HG03575 (cell line): ENCODE data around the gene CAMK2B.
A peak's percentile ranks its signal among the peaks of the same experiment; 100 is the strongest.
"Not testable (repeated sequence)": the region's sequence is repeated elsewhere in the genome, so short reads cannot be mapped to it uniquely, and the experiment has no call there.

Experiments used
- ATAC-seq: cut with Tn5 transposase; IDR thresholded peaks from one replicate; pipeline ENCODE4 v1.9.1; 2021; ENCODE audit not compliant: unreplicated experiment, insufficient number of reproducible peaks, low FRiP score; ENCODE audit errors: extremely low read depth

CAMK2B gene

GRCh38 chr7:44213206-44213876, 112.1 kb downstream of the CAMK2B start:
- no peak for ATAC-seq

- ATAC-seq: no peak
Measured at GRCh38 chr7:44212581-44213184, 112.7 kb downstream of the CAMK2B start.

- no peak for ATAC-seq
Measured at GRCh38 chr7:44212018-44212417, 113.4 kb downstream of the CAMK2B start.

- ATAC-seq: no peak
Measured at GRCh38 chr7:44211126-44211675, 114.2 kb downstream of the CAMK2B start.

GRCh38 chr7:44210107-44210506, 115.3 kb downstream of the CAMK2B start:
- ATAC-seq: no peak

DNA sequence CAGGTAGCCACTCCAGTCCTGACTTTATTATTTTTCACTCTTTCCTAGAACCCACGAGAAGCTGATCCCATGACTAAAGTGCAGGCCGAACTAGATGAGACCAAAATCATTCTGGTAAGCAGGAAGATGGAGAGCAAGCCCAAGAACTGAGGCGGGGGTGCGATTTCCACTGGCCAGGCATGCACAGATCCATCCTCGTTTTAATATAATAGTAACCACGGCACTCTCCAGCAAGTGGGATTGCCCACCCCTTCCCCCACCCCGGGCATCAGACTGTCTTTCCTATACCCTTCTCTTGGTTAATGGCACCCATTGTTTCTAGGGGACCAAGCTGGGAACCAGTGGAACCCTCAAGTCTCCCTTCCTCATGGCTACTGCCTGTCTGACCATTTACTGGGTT, 117.3 kb downstream of the CAMK2B start:
- no peak for ATAC-seq

DNA sequence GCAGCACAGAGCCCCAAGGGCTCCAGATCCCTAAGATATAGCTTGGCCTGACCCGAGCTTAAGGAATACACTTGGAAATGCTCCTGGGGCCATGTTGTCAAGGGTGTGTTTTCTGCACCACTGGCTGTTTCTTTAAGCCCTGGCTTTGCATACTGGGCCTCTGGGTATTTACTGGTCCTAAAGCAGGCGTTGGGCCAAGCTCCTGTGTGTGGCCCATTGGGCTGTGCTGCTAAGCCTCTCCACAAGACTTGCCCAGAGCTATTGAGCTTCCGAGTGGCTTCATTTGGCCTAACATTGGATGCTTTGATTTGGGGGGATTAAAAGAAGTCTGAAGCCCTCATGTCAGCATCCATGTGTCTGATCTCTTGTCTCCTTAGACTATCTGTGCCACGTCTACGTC, 119.4 kb downstream of the CAMK2B start:
- ATAC-seq: no peak

GRCh38 chr7:44201813-44202212, 123.6 kb downstream of the CAMK2B start:
- no peak for ATAC-seq

DNA sequence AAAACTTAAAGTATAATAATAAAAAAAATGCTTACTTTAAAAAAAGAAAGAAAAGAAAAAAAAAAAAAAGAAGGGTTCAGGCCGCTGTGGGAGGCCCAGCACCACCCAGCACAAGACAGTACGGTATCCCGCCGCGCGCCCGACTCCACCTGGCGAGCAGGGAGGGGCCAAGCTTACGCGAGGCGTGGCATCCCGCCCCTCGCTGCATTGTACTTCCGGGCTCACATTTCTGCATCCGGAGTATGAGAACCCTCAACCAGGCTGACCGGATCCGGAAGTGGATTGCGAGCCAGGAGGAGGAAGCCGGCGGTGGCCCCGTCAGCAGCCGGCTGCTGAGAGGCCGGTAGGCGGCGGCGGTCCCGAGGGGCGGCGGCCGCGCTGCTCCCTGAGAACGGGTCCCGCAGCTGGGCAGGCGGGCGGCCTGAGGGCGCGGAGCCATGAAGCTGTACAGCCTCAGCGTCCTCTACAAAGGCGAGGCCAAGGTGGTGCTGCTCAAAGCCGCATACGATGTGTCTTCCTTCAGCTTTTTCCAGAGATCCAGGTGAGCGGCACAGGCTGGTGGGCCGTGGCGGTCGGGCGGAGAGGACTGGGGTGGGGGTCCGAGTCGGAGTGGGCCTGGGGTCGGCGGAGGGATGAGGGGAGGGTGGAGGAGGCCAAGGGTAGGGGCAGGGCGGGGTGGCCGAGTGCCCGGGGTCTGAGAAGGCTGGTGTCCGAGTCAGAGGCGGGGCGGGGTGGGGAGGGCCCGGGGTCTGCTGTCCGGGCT, 124.5 kb downstream of the CAMK2B start, which contains the start of gene YKT6:
YKT6 (plus strand) TSS at position 280 of the 763 bp plus-strand sequence; CDS start at position 438, 158 bp downstream.
- peak; percentile 75 for ATAC-seq

DNA sequence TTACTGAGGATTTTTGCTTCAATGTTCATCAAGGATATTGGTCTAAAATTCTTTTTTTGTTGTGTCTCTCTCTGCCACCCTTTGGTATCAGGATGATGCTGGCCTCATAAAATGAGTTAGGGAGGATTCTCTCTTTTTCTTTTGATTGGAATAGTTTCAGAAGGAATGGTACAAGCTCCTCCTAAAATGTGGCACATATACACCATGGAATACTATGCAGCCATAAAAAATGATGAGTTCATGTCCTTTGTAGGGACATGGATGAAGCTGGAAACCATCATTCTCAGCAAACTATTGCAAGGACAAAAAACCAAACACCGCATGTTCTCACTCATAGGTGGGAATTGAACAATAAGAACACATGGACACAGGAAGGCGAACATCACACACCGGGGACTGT, 125.2 kb downstream of the CAMK2B start:
- ATAC-seq: not testable (repeated sequence)

DNA sequence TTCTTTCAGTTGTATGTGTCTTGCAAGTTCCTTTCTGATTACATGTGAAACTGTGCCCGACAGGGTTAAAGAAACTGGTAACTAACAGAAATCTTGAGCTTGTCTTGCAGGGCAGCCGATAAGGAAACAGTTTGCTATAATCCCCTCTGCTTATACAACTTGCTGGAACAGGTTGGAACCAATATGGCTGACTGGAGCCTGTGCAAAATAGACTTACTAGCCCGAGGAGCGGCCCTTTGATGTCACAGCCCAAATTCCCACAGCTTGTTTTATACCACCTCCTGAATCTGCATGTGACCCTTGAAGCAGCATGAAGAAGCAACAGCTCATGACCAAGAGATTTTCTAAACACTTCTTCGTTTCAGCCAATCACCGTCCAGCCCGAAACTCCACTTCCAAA, 127.9 kb downstream of the CAMK2B start:
- no peak for ATAC-seq

- no peak for ATAC-seq
Measured at GRCh38 chr7:44196450-44196872, 128.9 kb downstream of the CAMK2B start.

DNA sequence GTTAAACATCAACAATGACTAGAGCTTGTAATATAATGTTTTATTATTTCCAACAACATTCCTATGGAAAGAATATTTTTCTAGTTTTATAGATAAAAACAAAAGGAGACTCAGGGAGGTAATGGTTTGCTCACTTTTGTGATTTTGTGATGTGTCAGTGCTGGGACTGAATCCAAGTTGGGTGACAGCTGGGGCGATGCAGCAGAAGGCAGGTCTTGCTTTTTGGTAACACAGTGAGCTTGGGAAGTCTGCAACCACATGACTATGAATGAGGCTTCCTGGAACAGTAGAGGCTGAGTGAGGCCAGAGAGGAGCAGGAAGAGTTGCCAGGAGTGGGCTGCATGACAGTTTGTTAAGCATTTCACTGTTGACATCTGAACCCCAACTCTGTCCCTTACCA, 129.5 kb downstream of the CAMK2B start:
- no peak for ATAC-seq

- ATAC-seq: no peak
Measured at GRCh38 chr7:44194562-44195145, 130.7 kb downstream of the CAMK2B start.

DNA sequence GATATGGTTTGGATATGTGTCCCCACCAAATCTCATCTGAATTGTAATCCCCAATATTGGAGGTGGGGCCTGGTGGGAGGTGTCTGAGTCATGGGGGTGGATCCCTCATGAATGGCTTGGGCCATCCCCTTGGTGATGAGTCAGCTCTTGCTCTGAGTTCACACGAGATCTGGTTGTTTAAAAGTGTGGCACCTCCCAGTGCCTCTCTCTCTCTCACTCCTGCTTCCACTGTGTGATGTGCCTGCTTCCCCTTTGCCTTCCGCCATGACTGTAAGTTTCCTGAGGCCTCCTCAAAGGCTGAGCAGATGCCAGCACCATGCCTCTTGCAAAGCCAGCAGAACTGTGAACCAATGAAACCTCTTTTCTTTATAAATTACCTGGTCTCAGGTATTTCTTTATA, 131.3 kb downstream of the CAMK2B start:
- ATAC-seq: no peak

GRCh38 chr7:44193011-44193802, 132.2 kb downstream of the CAMK2B start:
- no peak for ATAC-seq

GRCh38 chr7:44191171-44191570, 134.2 kb downstream of the CAMK2B start:
- ATAC-seq: no peak

DNA sequence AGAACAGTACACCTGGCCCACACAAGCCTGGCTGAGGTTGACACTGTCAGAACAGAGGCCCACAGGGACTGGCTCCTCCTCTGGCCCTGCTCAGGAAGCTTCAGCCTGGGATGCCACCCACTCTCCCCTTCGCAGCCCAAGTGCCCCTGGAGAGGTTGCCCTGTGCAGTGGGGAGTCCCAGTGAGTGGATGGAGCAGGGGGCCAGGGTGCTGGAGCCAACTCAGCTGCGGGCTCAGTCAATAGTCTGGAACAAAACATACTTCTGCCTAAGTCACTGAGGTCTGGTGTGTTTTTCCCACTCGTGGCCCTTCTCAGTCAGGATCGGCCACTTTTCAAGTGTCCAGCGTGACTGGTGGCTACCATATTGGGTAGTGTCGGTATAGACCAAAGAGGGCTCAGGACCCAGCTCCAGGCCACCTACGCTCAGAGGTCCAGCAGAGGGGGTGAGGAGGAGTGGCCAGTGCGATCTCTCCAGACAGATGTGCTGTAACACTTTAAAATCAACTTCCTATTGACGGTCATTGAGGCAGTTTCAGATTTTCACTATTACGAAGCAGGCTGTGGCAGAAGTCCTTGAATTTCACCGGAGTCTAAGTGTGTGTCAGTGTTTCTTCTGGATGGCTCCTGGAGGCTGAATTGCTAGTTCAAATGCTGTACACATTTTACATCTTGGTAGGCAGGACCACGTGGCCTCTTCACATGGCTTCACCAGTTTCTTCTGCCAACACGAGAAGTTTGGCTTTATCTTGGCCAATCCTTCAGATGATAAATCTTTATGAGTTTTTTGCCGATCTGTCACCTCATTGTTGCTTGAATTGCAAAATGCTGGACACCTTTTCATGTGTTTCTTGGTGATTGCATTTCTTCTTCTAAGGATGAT, 135.2 kb downstream of the CAMK2B start:
- no peak for ATAC-seq
